ENCODE measurements around the gene PTS.

GRCh38 chr11:112269139-112269538 is 42.9 kb downstream of the PTS start:
- no peak for TF ChIP-seq POLR2A (IDR thresholded peaks at IDR 0.05; ENCODE audit: low read depth, low read length)
- TF ChIP-seq POLR2AphosphoS5 (IDR thresholded peaks at IDR 0.05; ENCODE audit: low read depth, low read length), result no peak
- TF ChIP-seq POU2F2 (IDR thresholded peaks at IDR 0.05; ENCODE audit: low read depth, low read length), result no peak
- TF ChIP-seq TAF1 (IDR thresholded peaks at IDR 0.05; ENCODE audit: low read depth, low read length), result no peak
